ENCODE results near the gene HPCAL1. TPM values are rescaled to one million over a fixed set of nuclear protein-coding genes. Genes with fewer than 3 reads are reported as not detected.

Gene HPCAL1
- total RNA-seq, 4 donors from 2014 or later: 34.5 to 54.2 (median 41.3) TPM

DNA sequence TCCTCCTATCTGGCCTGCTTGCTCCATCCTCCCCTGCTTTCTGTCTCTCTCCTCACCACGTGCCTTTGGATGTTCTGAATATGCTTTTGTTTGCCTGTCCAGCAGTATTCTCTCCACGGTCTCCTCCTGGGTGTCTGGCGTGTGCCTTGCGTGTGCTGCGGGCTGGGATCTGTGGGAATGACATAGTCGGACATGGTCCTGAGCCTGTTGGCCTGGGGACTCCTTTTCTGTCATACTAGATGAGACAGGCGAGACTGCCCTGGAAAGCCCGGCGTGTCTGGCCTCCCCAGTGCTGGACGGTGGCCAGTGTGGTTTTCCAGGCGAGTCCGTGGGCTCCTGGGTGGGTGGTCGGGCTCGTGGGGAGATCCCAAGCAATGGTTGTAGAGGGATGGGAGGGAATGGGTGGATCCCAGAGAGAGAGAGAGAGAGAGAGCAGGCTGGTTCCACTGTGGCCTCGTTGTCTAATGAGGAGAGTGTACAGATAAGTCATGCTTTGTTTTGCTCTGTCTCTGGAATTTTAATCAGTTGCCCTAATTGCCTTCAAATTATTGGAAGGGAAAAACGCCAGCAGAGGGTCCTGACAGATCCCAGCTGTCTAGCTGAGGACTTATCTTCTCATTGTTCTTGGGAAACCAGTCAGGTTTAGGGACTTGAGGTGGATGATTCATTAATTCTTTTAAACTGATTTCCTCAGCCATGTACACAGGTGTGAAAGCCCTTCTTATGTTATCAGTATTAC is 58.3 kb downstream of the HPCAL1 start:
- TF ChIP-seq POLR2AphosphoS5 (IDR thresholded peaks at IDR 0.05) (no peak), POLR2A (IDR thresholded peaks at IDR 0.05; ENCODE audit: low read depth) (no peak), EP300 (IDR thresholded peaks at IDR 0.05) (no peak)
- TF ChIP-seq, protein P1, sequence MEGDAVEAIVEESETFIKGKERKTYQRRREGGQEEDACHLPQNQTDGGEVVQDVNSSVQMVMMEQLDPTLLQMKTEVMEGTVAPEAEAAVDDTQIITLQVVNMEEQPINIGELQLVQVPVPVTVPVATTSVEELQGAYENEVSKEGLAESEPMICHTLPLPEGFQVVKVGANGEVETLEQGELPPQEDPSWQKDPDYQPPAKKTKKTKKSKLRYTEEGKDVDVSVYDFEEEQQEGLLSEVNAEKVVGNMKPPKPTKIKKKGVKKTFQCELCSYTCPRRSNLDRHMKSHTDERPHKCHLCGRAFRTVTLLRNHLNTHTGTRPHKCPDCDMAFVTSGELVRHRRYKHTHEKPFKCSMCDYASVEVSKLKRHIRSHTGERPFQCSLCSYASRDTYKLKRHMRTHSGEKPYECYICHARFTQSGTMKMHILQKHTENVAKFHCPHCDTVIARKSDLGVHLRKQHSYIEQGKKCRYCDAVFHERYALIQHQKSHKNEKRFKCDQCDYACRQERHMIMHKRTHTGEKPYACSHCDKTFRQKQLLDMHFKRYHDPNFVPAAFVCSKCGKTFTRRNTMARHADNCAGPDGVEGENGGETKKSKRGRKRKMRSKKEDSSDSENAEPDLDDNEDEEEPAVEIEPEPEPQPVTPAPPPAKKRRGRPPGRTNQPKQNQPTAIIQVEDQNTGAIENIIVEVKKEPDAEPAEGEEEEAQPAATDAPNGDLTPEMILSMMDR (IDR thresholded peaks at IDR 0.05): no peak
- H3K9me3 ChIP-seq: no peaks in the 10 kb centered on the region
- H3K27me3 ChIP-seq: no peaks in the 10 kb centered on the region
- H3K4me1 ChIP-seq: peaks cover 0 to 10% (median 3%) of the 10 kb centered on the region in 4 donors
- H3K27ac ChIP-seq (replicated peaks in 1 of 4): no peak overlapping the region
- DNase-seq (ENCODE audit: extremely low spot score): no peak
- H3K4me3 ChIP-seq: no peak overlapping the region
- H3K36me3 ChIP-seq: peaks cover 0 to 14% (median 11%) of the 10 kb centered on the region in 4 donors
- intact Hi-C loops (cut with DNase I): no loop called here
- WGBS: 81% methylated on average over 16 of the region's 16 CpGs

GRCh38 chr2:10362096-10362897 is 59.6 kb downstream of the HPCAL1 start:
- Histone ChIP-seq H3K27ac (replicated peaks in 1 of 4) (no peak overlapping the region), H3K36me3 (peaks cover 0 to 14% (median 11%) of the 10 kb centered on the region in 4 donors), H3K4me1 (peaks cover 0 to 10% (median 3%) of the 10 kb centered on the region in 4 donors), H3K4me3 (no peak overlapping the region), H3K27me3 (no peaks in the 10 kb centered on the region), H3K9me3 (no peaks in the 10 kb centered on the region)
- 81% methylated on average over 13 of the region's 14 CpGs for WGBS
- DNase-seq (ENCODE audit: extremely low spot score): no peak
- TF ChIP-seq, protein P1 (IDR thresholded peaks at IDR 0.05): no peak
- no peak for TF ChIP-seq EP300 (IDR thresholded peaks at IDR 0.05)
- no peak for TF ChIP-seq POLR2A (IDR thresholded peaks at IDR 0.05; ENCODE audit: low read depth)
- no peak for TF ChIP-seq POLR2AphosphoS5 (IDR thresholded peaks at IDR 0.05)
- intact Hi-C loops (cut with DNase I): no loop called here

DNA sequence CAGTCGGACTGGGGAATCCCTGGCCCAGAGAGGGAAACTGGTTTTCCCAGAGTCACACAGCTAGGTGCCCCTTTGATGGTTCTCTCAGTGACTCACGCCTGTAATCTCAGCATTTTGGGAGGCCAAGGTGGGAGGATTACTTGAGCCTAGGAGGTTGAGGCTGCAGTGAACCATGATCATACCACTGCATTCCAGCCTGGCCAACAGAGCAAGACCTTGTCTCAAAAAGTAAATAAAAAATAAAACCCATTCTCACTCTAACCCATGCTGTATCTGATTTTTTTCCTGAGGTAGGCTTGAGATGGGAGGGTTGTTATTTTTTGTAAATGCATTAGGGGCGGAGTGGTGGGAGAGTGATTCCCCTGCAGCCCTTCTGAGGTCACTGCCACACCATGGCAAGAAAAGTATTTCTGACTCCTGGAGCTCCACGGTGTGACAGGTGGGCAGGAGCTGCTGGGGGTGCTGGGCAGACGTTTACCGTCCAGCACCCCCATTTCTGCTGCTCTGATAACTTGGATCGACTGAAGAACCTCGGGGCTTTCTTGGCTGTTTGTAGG is 60.3 kb downstream of the HPCAL1 start:
- Histone ChIP-seq H3K4me3 (no peak overlapping the region), H3K4me1 (peaks cover 0 to 10% (median 3%) of the 10 kb centered on the region in 4 donors), H3K9me3 (no peaks in the 10 kb centered on the region), H3K27ac (replicated peaks in 1 of 4) (no peak overlapping the region), H3K27me3 (no peaks in the 10 kb centered on the region), H3K36me3 (peaks cover 0 to 14% (median 11%) of the 10 kb centered on the region in 4 donors)
- 86% methylated on average over 8 of the region's 8 CpGs for WGBS
- TF ChIP-seq, protein P1 (IDR thresholded peaks at IDR 0.05): no peak
- TF ChIP-seq POLR2AphosphoS5 (IDR thresholded peaks at IDR 0.05): no peak
- TF ChIP-seq POLR2A (IDR thresholded peaks at IDR 0.05; ENCODE audit: low read depth): no peak
- no peak for TF ChIP-seq EP300 (IDR thresholded peaks at IDR 0.05)
- intact Hi-C loops (cut with DNase I): no loop called here
- DNase-seq (ENCODE audit: extremely low spot score): no peak

DNA sequence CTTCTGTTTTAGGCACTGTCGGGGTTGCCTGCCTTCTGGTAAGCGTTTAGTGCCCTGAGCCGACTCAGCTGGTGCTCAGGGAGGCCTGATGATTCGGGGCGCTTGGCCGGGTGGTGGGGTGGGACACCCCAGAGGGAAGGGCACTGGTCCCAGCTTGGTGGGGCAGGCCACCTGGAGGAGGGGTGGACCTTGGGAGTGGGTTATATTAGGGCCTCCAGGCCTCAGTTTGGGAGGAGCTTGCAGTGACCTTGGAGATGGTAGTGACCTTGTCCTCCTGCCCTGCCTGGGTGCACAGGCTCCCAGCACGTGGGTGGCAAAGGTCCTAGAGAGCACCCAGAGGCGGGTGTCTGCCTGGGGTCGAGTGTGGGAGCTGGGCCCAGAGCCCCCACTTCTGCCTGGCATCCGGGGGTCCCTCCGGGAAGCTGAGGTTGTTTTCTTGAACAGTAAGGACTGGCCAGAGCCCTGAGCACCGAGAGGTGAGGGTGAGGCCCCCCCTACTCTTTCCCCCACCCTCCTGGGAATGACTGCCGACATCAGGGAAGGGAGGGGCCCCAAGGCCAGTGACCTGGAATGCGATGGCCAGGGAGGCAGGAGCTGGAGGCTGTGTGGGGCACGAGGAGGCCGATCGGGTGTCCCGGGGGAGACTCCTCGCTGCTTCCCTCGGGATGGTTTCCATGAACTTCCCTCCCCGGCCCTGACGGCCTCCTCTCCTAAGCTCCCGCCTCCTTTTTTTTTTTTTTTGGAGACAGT is 61.3 kb downstream of the HPCAL1 start:
- Histone ChIP-seq H3K4me1 (peaks cover 0 to 10% (median 3%) of the 10 kb centered on the region in 4 donors), H3K36me3 (peaks cover 0 to 10% (median 7%) of the 10 kb centered on the region in 4 donors), H3K27me3 (no peaks in the 10 kb centered on the region), H3K4me3 (no peak overlapping the region), H3K9me3 (no peaks in the 10 kb centered on the region), H3K27ac (replicated peaks in 1 of 4) (no peak overlapping the region)
- TF ChIP-seq EP300 (IDR thresholded peaks at IDR 0.05) (no peak), POLR2AphosphoS5 (IDR thresholded peaks at IDR 0.05) (no peak), POLR2A (IDR thresholded peaks at IDR 0.05; ENCODE audit: low read depth) (no peak)
- TF ChIP-seq, protein P1 (IDR thresholded peaks at IDR 0.05): no peak
- DNase-seq (ENCODE audit: extremely low spot score): no peak
- 86% methylated on average over 16 of the region's 23 CpGs for WGBS
- intact Hi-C loops (cut with DNase I): no loop called here
